ENCODE results near the gene RRAD. TPM values are rescaled to one million over a fixed set of nuclear protein-coding genes. Genes with fewer than 3 reads are reported as not detected.
A peak's percentile ranks its signal among the peaks of the same experiment; 100 is the strongest.

Gene RRAD
- polyA plus RNA-seq, 2 of the 4 experiments (the other 2 are of a cell fraction): 0.75 to 2.2 TPM

GRCh38 chr16:66880288-66881013, 44.9 kb downstream of the RRAD start, which contains the start of gene PDP2:
Gene PDP2, plus strand, starts transcription at chr16:66880515. Its CDS starts 3,770 bp downstream, at chr16:66884285.
- no peak for FAIRE-seq
- WGBS (ENCODE audit: missing lambda C conversion rate): 0% methylated on average over 44 of the region's 58 CpGs
- peak within 1 kb of the TSS; percentile 76 to 88 for H3K27ac ChIP-seq
- TF ChIP-seq JUNB (IDR thresholded peaks at IDR 0.05) (no peak), HOXA7 (CRISPR knock-in tag; IDR thresholded peaks at IDR 0.05) (no peak), MAX (IDR thresholded peaks at IDR 0.05) (peak; percentile 91), EP300 (IDR thresholded peaks at IDR 0.05) (no peak), ZC3H11A (IDR thresholded peaks at IDR 0.05) (no peak), HOXB13 (CRISPR knock-in tag; IDR thresholded peaks at IDR 0.05; ENCODE audit: low read depth) (no peak), CEBPB (IDR thresholded peaks at IDR 0.05) (no peak), RFX5 (IDR thresholded peaks at IDR 0.05) (0 out of 2 replicates have a peak, but pooled peaks have one; percentile 8), CBX2 (IDR thresholded peaks at IDR 0.05; ENCODE audit: borderline replicate concordance, low read depth) (no peak), RNF2 (IDR thresholded peaks at IDR 0.05; ENCODE audit: borderline replicate concordance, low read depth) (no peak), SREBF2 (IDR thresholded peaks at IDR 0.05) (no peak), USF2 (IDR thresholded peaks at IDR 0.05) (peak; percentile 73), HDAC2 (IDR thresholded peaks at IDR 0.05) (no peak), JUN (IDR thresholded peaks at IDR 0.05) (peak in 1 of 2 experiments; percentile 24; a peak in 1 of 5 replicates), ATOH8 (CRISPR knock-in tag; IDR thresholded peaks at IDR 0.05; ENCODE audit: low read depth) (no peak), TP53 (CRISPR knock-in tag; IDR thresholded peaks at IDR 0.05) (no peak), KDM1A (IDR thresholded peaks at IDR 0.05; ENCODE audit: low read depth) (no peak), CHD2 (IDR thresholded peaks at IDR 0.05; ENCODE audit: low read length, partially characterized antibody) (no peak), GATA3 (IDR thresholded peaks at IDR 0.05; ENCODE audit: borderline replicate concordance) (no peak), MAFK (IDR thresholded peaks at IDR 0.05; ENCODE audit: partially characterized antibody) (no peak), PHF8 (IDR thresholded peaks at IDR 0.05; ENCODE audit: borderline replicate concordance, low read depth) (peak; percentile 77), KDM5A (IDR thresholded peaks at IDR 0.05) (no peak), FOXS1 (CRISPR knock-in tag; IDR thresholded peaks at IDR 0.05) (no peak), FOSB (CRISPR knock-in tag; IDR thresholded peaks at IDR 0.05) (no peak), POLR2AphosphoS2 (conservative IDR thresholded peaks at IDR 0.05; ENCODE audit: low read length) (no peak), HES2 (IDR thresholded peaks at IDR 0.05) (no peak), MAZ (IDR thresholded peaks at IDR 0.05; ENCODE audit: borderline replicate concordance, low read depth, low read length) (no peak), HEYL (CRISPR knock-in tag; IDR thresholded peaks at IDR 0.05) (no peak), CBX8 (IDR thresholded peaks at IDR 0.05) (no peak), CHD4 (IDR thresholded peaks at IDR 0.05; ENCODE audit: borderline replicate concordance) (no peak), CTCF (IDR thresholded peaks at IDR 0.05) (no peak), ZSCAN20 (CRISPR knock-in tag; IDR thresholded peaks at IDR 0.05) (no peak), BHLHE40 (IDR thresholded peaks at IDR 0.05; ENCODE audit: low read depth, low read length) (0 out of 2 replicates have a peak, but pooled peaks have one; percentile 19), RAD21 (conservative IDR thresholded peaks at IDR 0.05 in 1 of 2, IDR thresholded peaks at IDR 0.05 in 1 of 2) (no peak)
- TF ChIP-seq, protein P1, sequence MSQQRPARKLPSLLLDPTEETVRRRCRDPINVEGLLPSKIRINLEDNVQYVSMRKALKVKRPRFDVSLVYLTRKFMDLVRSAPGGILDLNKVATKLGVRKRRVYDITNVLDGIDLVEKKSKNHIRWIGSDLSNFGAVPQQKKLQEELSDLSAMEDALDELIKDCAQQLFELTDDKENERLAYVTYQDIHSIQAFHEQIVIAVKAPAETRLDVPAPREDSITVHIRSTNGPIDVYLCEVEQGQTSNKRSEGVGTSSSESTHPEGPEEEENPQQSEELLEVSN (IDR thresholded peaks at IDR 0.05; ENCODE audit: borderline replicate concordance, low read depth): peak; percentile 83
- TF ChIP-seq, protein P2, sequence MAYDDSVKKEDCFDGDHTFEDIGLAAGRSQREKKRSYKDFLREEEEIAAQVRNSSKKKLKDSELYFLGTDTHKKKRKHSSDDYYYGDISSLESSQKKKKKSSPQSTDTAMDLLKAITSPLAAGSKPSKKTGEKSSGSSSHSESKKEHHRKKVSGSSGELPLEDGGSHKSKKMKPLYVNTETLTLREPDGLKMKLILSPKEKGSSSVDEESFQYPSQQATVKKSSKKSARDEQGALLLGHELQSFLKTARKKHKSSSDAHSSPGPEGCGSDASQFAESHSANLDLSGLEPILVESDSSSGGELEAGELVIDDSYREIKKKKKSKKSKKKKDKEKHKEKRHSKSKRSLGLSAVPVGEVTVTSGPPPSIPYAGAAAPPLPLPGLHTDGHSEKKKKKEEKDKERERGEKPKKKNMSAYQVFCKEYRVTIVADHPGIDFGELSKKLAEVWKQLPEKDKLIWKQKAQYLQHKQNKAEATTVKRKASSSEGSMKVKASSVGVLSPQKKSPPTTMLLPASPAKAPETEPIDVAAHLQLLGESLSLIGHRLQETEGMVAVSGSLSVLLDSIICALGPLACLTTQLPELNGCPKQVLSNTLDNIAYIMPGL (CRISPR knock-in tag; IDR thresholded peaks at IDR 0.05; ENCODE audit: borderline replicate concordance): no peak

More at GRCh38 chr16:66880288-66881013, 44.9 kb downstream of the RRAD start, which contains the start of gene PDP2:
- peak within 1 kb of the TSS; percentile 74 for H3K4me3 ChIP-seq
- DNase-seq (ENCODE audit: low read depth in 1 of 2, low spot score in 1 of 2) (peak; percentile 89 to 96), ATAC-seq (peak; percentile 98 to 100)
- H3K4me1 ChIP-seq: peaks cover 6% of the 10 kb centered on the region; the same call in 1 of the 3 replicates
- H3K9me3 ChIP-seq: no peaks in the 10 kb centered on the region
- ChIA-PET POLR2A (interaction anchor here (0.6 to 1.5 kb wide), 8 partner anchors 10 to 68 kb away, joined by 3 to 5 read pairs (median 4); partner anchors contain the start of gene NAE1), CTCF (interaction anchor here (1.0 to 40.8 kb wide), 10 partner anchors 9 to 275 kb away, joined by 3 to 837 read pairs (median 9); partner anchors contain the start of genes CDH16, NAE1 and RRAD)
- H3K4me2 ChIP-seq: peak within 1 kb of the TSS; percentile 89
